Stimulated activated naive B cell treated with anti-CD40 and anti-IgM and Interleukin-4, amounts not matched to agents 10 μg/mL and 1 μg/mL and 100 μg/mL, for 72 hours (primary cell): ENCODE measurements around the gene SIM1.

Experiments
- ATAC-seq, 2 donors: fragments of 150-1000 bp; cut with Tn5 transposase; replicated peaks; 2 replicates each; pipeline ENCODE4 v1.10.0; 2021; ENCODE audit warnings: moderate library complexity in 1 of 2
- DNase-seq: peaks from one replicate; pipeline ENCODE4 v3.0.0; 2021
- H3K27ac Mint-ChIP-seq: one replicate; pipeline ENCODE4 v1.8.0; 2022; ENCODE audit warnings: mild to moderate bottlenecking, mixed read lengths
- H3K27me3 Mint-ChIP-seq, 2 donors: one replicate each; pipeline ENCODE4 v1.8.0; 2022; ENCODE audit warnings: mixed read lengths in 2 of 2
- H3K36me3 Mint-ChIP-seq, 2 donors: one replicate each; pipeline ENCODE4 v1.8.0; 2022; ENCODE audit warnings: mixed read lengths in 2 of 2, mild to moderate bottlenecking in 1 of 2
- H3K4me1 Mint-ChIP-seq, 2 donors: one replicate each; pipeline ENCODE4 v1.8.0; 2022; ENCODE audit warnings: mixed read lengths in 2 of 2, mild to moderate bottlenecking in 1 of 2
- H3K4me3 Mint-ChIP-seq, 2 donors: one replicate each; pipeline ENCODE4 v1.8.0; 2022; ENCODE audit warnings: mild to moderate bottlenecking in 2 of 2, mixed read lengths in 2 of 2, moderate library complexity in 1 of 2
- H3K9me3 Mint-ChIP-seq, 2 donors: one replicate each; pipeline ENCODE4 v1.8.0; 2022; ENCODE audit warnings: mixed read lengths in 2 of 2, mild to moderate bottlenecking in 1 of 2

SIM1 gene

GRCh38 chr6:100455230-100456124 lies 9.2 kb downstream of the SIM1 start:
- peaks cover 45 to 64% of the 10 kb centered on the region in 2 donors for H3K27me3 Mint-ChIP-seq
- H3K27ac Mint-ChIP-seq: peak overlapping the region; percentile 88
- peaks cover 3 to 9% of the 10 kb centered on the region in 2 donors for H3K36me3 Mint-ChIP-seq

DNA sequence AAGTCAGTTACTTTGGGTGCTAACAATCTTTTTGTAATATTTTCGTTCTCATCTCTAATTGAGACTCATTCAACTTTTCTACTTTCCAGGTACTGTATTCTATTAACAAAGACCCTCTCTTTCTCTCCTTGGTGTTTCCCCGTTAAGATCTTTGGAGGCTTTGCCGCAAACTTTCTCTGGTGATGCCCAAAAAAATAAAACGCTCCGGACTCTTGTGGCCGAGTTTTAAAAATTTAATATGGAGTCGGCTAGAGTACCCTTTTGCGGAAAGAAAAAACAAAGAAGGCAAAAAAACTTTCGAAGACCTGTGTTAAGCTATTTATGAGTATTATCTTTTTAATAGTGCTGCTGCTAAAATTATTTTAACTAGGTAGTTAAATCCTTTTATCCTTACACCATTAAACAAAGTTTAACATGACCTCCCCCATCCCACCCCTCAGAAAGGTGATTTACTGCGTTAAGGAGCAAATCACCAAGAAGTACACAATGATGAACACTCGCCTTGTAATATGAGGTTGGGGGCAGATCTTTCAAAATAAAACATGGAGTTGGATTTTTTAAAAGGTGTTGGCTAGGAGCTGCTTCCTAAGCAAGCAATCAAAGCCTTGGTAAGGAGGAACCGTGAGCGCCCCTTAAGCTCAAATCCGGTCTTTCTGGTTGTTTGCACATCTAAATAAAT lies 10.0 kb downstream of the SIM1 start:
- DNase-seq: no peak
- peaks cover 6 to 7% of the 10 kb centered on the region in 2 donors for H3K4me1 Mint-ChIP-seq
- ATAC-seq: no peak
- peaks cover 9% of the 10 kb centered on the region in 2 donors for H3K9me3 Mint-ChIP-seq
- peak overlapping the region; percentile 88 for H3K27ac Mint-ChIP-seq
- no peak overlapping the region for H3K4me3 Mint-ChIP-seq
- H3K36me3 Mint-ChIP-seq: peaks cover 3 to 9% of the 10 kb centered on the region in 2 donors
- H3K27me3 Mint-ChIP-seq: peaks cover 39 to 58% of the 10 kb centered on the region in 2 donors

More at GRCh38 chr6:100455230-100456124, 9.2 kb downstream of the SIM1 start:
- H3K4me3 Mint-ChIP-seq: peak overlapping the region in 1 of 2 donors; percentile 49
- H3K4me1 Mint-ChIP-seq: peaks cover 6 to 7% of the 10 kb centered on the region in 2 donors
- no peak for DNase-seq
- H3K9me3 Mint-ChIP-seq: peaks cover 9% of the 10 kb centered on the region in 2 donors
- no peak for ATAC-seq

GRCh38 chr6:100453701-100454521 lies 10.8 kb downstream of the SIM1 start:
- Mint-ChIP-seq H3K36me3 (peaks cover 3 to 9% of the 10 kb centered on the region in 2 donors), H3K4me1 (peaks cover 7 to 12% of the 10 kb centered on the region in 2 donors), H3K27ac (no peak overlapping the region)

GRCh38 chr6:100452998-100453397 lies 11.7 kb downstream of the SIM1 start:
- Mint-ChIP-seq H3K4me1 (peaks cover 7 to 12% of the 10 kb centered on the region in 2 donors), H3K9me3 (peaks cover 8 to 10% of the 10 kb centered on the region in 2 donors), H3K27ac (no peak overlapping the region), H3K36me3 (peaks cover 3 to 8% of the 10 kb centered on the region in 2 donors), H3K27me3 (peaks cover 37 to 47% of the 10 kb centered on the region in 2 donors), H3K4me3 (no peak overlapping the region)
- no peak for ATAC-seq
- no peak for DNase-seq

More at GRCh38 chr6:100453701-100454521, 10.8 kb downstream of the SIM1 start:
- Mint-ChIP-seq H3K9me3 (peaks cover 9 to 10% of the 10 kb centered on the region in 2 donors), H3K27me3 (peaks cover 39 to 50% of the 10 kb centered on the region in 2 donors), H3K4me3 (no peak overlapping the region)
- DNase-seq (no peak), ATAC-seq (no peak)

GRCh38 chr6:100451577-100451976 lies 13.1 kb downstream of the SIM1 start:
- Mint-ChIP-seq H3K36me3 (peaks cover 0 to 6% of the 10 kb centered on the region in 2 donors), H3K4me1 (peaks cover 4 to 13% of the 10 kb centered on the region in 2 donors), H3K4me3 (no peak overlapping the region), H3K27ac (no peak overlapping the region), H3K9me3 (peaks cover 5 to 9% of the 10 kb centered on the region in 2 donors), H3K27me3 (peaks cover 37 to 46% of the 10 kb centered on the region in 2 donors)
- DNase-seq: no peak
- ATAC-seq: no peak

DNA sequence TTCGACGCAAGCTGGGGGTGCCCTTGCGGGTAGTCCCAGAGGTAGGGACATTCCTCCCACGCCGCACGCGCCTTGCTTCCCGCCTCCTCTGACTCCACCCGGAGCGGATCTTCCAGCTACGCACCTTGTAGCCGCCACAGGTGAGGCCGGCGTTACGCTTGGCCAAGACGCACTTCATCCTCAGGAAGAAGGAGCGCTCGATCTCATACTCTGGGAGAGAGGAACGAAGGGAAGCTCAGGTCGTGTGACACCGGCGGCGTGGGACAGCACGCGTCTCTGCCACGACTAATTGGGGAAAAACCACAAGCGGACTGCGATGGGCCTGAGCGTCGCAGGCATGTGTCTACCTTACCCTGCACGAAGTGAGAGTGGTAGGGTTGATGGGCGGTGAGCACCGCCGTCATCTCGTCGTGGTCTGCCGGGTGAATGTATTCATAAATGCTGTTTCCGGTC lies 15.5 kb downstream of the SIM1 start:
- H3K9me3 Mint-ChIP-seq: peaks cover 0 to 2% of the 10 kb centered on the region in 2 donors
- H3K27ac Mint-ChIP-seq: peak overlapping the region; percentile 52
- DNase-seq (no peak), ATAC-seq (no peak)
- no peak overlapping the region for H3K4me3 Mint-ChIP-seq
- peaks cover 34 to 37% of the 10 kb centered on the region in 2 donors for H3K27me3 Mint-ChIP-seq
- peaks cover 0 to 13% of the 10 kb centered on the region in 2 donors for H3K4me1 Mint-ChIP-seq
- no peaks in the 10 kb centered on the region for H3K36me3 Mint-ChIP-seq

- Mint-ChIP-seq H3K36me3 (no peaks in the 10 kb centered on the region), H3K27ac (peak overlapping the region; percentile 81), H3K27me3 (peaks cover 28 to 37% of the 10 kb centered on the region in 2 donors)
Measured at GRCh38 chr6:100447900-100448748, 16.6 kb downstream of the SIM1 start.

DNA sequence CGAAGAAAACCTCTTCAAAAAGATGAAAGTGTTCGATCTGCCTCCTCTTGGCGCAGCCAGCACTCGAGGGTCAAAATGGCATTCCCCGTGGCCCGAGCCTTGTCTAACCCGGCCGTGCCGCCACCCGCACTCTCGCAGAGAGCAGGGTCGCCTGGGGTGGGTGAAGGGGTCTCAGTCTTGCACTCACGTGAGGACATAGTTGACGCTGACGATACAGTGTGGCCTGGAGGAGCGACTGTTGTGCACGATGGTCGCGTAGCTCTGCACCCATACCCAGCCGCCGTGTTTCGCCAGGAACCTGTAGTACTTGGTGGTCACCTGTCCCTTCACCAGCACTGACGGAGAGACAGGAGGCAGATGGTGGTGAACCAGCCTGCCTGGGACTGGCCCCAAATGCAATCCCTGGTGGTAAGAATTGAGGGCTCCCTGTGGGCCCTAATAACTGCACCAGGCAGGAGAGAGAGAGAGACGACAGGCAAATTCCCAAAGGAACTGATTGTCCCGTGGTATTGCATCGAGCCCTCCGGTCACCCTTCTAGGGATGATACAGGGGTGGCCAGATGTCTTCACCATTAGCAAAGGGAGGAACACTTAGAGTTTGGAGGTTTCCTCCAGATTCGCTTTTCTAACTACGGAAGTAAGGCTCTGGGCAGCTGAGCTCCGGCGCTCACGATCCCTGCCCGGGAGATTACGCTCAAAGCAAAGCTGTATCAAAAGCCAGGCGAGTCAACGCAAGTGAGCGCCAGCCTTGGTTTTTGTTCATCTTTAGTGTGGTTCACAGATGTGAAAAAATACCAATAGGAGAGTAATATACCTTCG lies 17.4 kb downstream of the SIM1 start:
- H3K36me3 Mint-ChIP-seq: no peaks in the 10 kb centered on the region
- ATAC-seq (no peak), DNase-seq (no peak)
- H3K27ac Mint-ChIP-seq: peak overlapping the region; percentile 39
- H3K9me3 Mint-ChIP-seq: peaks cover 0 to 2% of the 10 kb centered on the region in 2 donors
- H3K27me3 Mint-ChIP-seq: peaks cover 24 to 37% of the 10 kb centered on the region in 2 donors
- peaks cover 0 to 13% of the 10 kb centered on the region in 2 donors for H3K4me1 Mint-ChIP-seq
- H3K4me3 Mint-ChIP-seq: peak overlapping the region; percentile 11 to 42

More at GRCh38 chr6:100447900-100448748, 16.6 kb downstream of the SIM1 start:
- Mint-ChIP-seq H3K9me3 (peaks cover 0 to 2% of the 10 kb centered on the region in 2 donors), H3K4me1 (peaks cover 0 to 13% of the 10 kb centered on the region in 2 donors), H3K4me3 (no peak overlapping the region)
- DNase-seq (no peak), ATAC-seq (no peak)

DNA sequence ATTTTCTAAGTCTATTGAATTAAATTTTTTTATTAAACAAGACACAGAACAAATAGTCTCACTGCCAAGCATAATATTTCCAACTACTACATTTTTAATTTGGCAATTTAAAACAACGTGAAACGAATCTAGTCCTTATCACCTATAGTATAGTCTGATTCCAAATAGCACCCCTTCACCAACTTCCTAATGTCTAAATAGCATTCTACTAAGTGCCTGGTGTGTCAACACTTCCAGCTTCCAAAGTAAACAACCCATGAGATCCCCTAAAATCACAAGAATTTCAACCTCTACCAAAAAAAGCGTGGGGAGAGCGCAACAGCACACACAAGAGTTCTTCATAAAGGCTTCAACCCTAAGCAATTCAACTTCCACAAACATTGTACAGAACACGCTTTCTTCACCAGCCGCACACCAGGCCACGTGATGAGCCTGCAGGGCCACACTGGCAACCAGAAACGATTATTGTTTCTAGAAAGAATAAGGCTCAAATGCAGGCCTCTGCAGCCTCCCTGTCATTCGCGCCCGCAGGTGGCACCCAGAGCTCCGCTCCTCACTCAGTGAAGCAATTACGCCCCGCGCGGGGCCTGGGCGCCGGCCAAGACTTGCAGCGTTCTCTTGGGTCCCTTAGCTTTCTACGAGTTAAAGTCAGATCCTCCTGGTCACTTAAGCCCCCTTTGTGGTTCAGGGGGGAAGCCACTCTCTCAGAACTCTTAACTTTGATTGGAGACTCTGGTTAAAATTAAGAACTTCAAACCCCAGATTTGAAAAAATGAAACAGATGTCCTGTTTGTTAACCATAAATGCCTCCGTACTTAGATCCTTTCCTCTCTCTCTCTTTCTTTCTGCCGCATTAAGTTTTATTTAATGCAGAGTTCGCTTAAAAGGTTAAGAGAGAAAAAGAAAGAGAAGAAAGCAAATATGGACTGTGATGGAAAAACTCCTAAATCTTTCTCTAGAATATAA lies 18.3 kb downstream of the SIM1 start:
- DNase-seq (no peak), ATAC-seq (no peak)
- peaks cover 28 to 43% of the 10 kb centered on the region in 2 donors for H3K27me3 Mint-ChIP-seq
- peak overlapping the region in 1 of 2 donors; percentile 42 for H3K4me3 Mint-ChIP-seq
- H3K36me3 Mint-ChIP-seq: no peaks in the 10 kb centered on the region
- H3K9me3 Mint-ChIP-seq: peaks cover 0 to 2% of the 10 kb centered on the region in 2 donors
- peaks cover 0 to 13% of the 10 kb centered on the region in 2 donors for H3K4me1 Mint-ChIP-seq
- no peak overlapping the region for H3K27ac Mint-ChIP-seq

DNA sequence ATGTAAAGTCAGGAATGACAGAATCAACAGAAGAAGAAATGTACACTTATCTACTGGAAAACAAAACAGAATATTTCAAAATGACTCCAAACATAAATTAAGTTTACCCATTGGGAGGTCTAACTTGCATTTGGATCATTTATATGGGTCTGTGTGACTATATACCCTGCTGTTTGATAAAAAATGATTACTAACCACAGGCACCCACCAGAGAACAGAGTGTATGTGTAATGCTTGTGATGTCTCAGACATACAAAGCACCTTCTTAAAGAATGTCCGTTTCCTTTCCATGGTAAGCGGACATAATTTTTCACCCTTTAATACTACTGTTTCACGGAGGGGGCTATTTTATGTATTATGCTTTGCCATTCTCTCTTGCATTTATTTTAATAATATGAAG lies 19.2 kb downstream of the SIM1 start:
- Mint-ChIP-seq H3K36me3 (no peaks in the 10 kb centered on the region), H3K27me3 (peaks cover 34 to 51% of the 10 kb centered on the region in 2 donors), H3K4me1 (peaks cover 0 to 13% of the 10 kb centered on the region in 2 donors), H3K27ac (no peak overlapping the region), H3K9me3 (peaks cover 0 to 2% of the 10 kb centered on the region in 2 donors), H3K4me3 (no peak overlapping the region)
- no peak for ATAC-seq
- no peak for DNase-seq

DNA sequence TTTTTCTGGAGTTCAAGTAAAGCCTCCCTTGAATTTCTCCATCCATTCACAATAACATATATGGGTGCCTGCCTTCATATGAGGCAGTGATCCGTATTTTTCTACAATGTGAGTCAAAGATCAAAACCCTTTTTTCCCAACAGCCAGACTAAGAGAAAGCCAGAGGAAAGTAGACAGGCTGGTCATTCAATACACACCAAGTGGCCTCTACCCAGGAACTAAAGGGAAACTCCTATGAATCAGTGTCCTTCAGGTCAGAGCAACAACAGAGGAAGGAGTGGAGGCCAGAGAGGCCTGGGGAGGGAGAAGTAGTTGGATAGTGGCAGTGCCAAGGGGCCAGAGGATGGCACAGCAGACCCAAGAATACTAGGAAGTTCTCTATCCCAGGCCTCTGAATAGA lies 23.8 kb downstream of the SIM1 start:
- Mint-ChIP-seq H3K36me3 (no peaks in the 10 kb centered on the region), H3K4me1 (no peaks in the 10 kb centered on the region), H3K4me3 (no peak overlapping the region), H3K27ac (no peak overlapping the region), H3K9me3 (no peaks in the 10 kb centered on the region), H3K27me3 (peaks cover 11 to 36% of the 10 kb centered on the region in 2 donors)
- ATAC-seq (no peak), DNase-seq (no peak)
